ENCODE measurements around the gene KDM8.

GRCh38 chr16:27202923-27203506 lies 311 bp upstream of the KDM8 start:
- TF ChIP-seq, protein P1, sequence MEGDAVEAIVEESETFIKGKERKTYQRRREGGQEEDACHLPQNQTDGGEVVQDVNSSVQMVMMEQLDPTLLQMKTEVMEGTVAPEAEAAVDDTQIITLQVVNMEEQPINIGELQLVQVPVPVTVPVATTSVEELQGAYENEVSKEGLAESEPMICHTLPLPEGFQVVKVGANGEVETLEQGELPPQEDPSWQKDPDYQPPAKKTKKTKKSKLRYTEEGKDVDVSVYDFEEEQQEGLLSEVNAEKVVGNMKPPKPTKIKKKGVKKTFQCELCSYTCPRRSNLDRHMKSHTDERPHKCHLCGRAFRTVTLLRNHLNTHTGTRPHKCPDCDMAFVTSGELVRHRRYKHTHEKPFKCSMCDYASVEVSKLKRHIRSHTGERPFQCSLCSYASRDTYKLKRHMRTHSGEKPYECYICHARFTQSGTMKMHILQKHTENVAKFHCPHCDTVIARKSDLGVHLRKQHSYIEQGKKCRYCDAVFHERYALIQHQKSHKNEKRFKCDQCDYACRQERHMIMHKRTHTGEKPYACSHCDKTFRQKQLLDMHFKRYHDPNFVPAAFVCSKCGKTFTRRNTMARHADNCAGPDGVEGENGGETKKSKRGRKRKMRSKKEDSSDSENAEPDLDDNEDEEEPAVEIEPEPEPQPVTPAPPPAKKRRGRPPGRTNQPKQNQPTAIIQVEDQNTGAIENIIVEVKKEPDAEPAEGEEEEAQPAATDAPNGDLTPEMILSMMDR (IDR thresholded peaks at IDR 0.05): no peak
- no peak for TF ChIP-seq ZFX (IDR thresholded peaks at IDR 0.05; ENCODE audit: borderline replicate concordance)

Measured in 22Rv1 (cell line).